ENCODE results near the gene CAMK2D. TPM values are rescaled to one million over a fixed set of nuclear protein-coding genes. Genes with fewer than 3 reads are reported as not detected.
A peak's percentile ranks its signal among the peaks of the same experiment; 100 is the strongest.

CAMK2D gene
- polyA plus RNA-seq, 3 donors: 10.4 to 30.6 (median 19.6) TPM

GRCh38 chr4:113559947-113560346 is 201.6 kb downstream of the CAMK2D start:
- Mint-ChIP-seq H3K4me3 (no peak overlapping the region), H3K27me3 (ENCODE audit: low read depth in 3 of 3) (peaks cover 13 to 27% (median 14%) of the 10 kb centered on the region in 3 donors), H3K36me3 (peaks cover 0 to 6% of the 10 kb centered on the region in 2 donors), H3K4me1 (peaks cover 39% of the 10 kb centered on the region), H3K27ac (no peak overlapping the region), H3K9me3 (no peaks in the 10 kb centered on the region)
- Histone ChIP-seq H2AFZ (ENCODE audit: insufficient read depth, low read depth, low read length, poor library complexity, severe bottlenecking) (no peak overlapping the region), H3K9me3 (replicated peaks in 1 of 2; ENCODE audit: control insufficient read depth in 1 of 2, insufficient read depth in 1 of 2, low read length in 2 of 2) (no peaks in the 10 kb centered on the region), H3K27me3 (ENCODE audit: control insufficient read depth in 2 of 2, insufficient read depth in 2 of 2, low read length in 2 of 2) (peaks cover 9 to 23% of the 10 kb centered on the region in 2 donors), H3K36me3 (replicated peaks in 1 of 2; ENCODE audit: control insufficient read depth in 1 of 2, insufficient read depth in 2 of 2, low read length in 2 of 2) (no peaks in the 10 kb centered on the region), H3K4me2 (replicated peaks; ENCODE audit: extremely low read depth, low read length, poor library complexity, severe bottlenecking) (no peak overlapping the region), H3K4me3 (replicated peaks in 1 of 3; ENCODE audit: low read depth in 2 of 3, low read length in 3 of 3) (no peak overlapping the region), H3K4me1 (ENCODE audit: control insufficient read depth in 1 of 2, insufficient read depth in 2 of 2, low read length in 2 of 2) (peaks cover 19 to 28% of the 10 kb centered on the region in 2 donors), H3K79me2 (ENCODE audit: insufficient read depth, low read length) (no peaks in the 10 kb centered on the region), H3K27ac (ENCODE audit: low read depth in 1 of 2, low read length in 2 of 2) (no peak overlapping the region), H4K20me1 (ENCODE audit: insufficient read depth, low read length) (peaks cover 44% of the 10 kb centered on the region), H3K9ac (ENCODE audit: insufficient read depth, low read length, poor library complexity, severe bottlenecking) (no peak overlapping the region)
- 80% methylated on average over 2 of the region's 5 CpGs for WGBS (ENCODE audit: insufficient coverage)
- DNase-seq: no peak
- TF ChIP-seq, protein P1, sequence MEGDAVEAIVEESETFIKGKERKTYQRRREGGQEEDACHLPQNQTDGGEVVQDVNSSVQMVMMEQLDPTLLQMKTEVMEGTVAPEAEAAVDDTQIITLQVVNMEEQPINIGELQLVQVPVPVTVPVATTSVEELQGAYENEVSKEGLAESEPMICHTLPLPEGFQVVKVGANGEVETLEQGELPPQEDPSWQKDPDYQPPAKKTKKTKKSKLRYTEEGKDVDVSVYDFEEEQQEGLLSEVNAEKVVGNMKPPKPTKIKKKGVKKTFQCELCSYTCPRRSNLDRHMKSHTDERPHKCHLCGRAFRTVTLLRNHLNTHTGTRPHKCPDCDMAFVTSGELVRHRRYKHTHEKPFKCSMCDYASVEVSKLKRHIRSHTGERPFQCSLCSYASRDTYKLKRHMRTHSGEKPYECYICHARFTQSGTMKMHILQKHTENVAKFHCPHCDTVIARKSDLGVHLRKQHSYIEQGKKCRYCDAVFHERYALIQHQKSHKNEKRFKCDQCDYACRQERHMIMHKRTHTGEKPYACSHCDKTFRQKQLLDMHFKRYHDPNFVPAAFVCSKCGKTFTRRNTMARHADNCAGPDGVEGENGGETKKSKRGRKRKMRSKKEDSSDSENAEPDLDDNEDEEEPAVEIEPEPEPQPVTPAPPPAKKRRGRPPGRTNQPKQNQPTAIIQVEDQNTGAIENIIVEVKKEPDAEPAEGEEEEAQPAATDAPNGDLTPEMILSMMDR (IDR thresholded peaks at IDR 0.05): no peak
- intact Hi-C loops (cut with micrococcal nuclease): loop anchor here in 1 of 2 donors (10.0 kb wide), 1 partner anchor 345 kb away; no protein-coding TSS in a partner anchor

DNA sequence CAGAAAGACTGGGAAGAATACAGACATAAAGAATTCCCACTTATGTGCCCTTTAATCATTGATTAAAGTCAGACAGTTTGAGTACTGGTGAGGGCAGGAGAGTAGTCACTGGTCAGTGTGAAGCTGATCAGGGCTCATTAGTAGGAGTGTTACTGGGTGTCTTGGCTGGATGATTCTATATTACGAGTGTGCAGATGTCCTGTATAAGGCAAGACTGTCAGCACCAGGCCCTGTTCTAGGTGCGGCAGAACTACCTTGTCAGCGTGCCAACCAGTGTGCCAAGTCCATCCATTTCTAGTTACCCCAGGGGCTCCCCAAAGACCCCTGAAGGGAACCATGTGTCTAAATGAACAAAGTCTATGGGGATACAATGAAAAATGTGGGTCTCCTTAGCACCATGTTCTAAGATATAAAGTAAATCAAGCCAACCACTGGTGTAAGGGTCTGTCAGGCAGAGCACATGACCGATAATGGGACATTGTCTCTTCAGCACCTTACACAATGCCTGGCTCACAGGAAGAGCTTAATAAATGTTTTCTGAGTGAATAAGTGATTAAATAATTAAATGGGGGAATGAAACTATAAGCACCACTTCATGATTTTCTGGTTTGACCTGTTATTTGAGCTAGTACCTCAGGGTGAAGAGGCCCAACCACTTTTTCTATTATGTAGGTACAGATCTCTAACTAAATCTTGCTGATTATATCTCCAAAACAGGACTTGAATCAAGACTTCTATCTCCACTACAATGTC is 205.0 kb downstream of the CAMK2D start:
- Histone ChIP-seq H3K4me3 (replicated peaks in 1 of 3; ENCODE audit: low read depth in 2 of 3, low read length in 3 of 3) (no peak overlapping the region), H3K4me1 (ENCODE audit: control insufficient read depth in 1 of 2, insufficient read depth in 2 of 2, low read length in 2 of 2) (peaks cover 11 to 13% of the 10 kb centered on the region in 2 donors), H3K9me3 (replicated peaks in 1 of 2; ENCODE audit: control insufficient read depth in 1 of 2, insufficient read depth in 1 of 2, low read length in 2 of 2) (no peaks in the 10 kb centered on the region), H3K36me3 (replicated peaks in 1 of 2; ENCODE audit: control insufficient read depth in 1 of 2, insufficient read depth in 2 of 2, low read length in 2 of 2) (no peaks in the 10 kb centered on the region), H2AFZ (ENCODE audit: insufficient read depth, low read depth, low read length, poor library complexity, severe bottlenecking) (no peak overlapping the region), H3K79me2 (ENCODE audit: insufficient read depth, low read length) (no peaks in the 10 kb centered on the region), H4K20me1 (ENCODE audit: insufficient read depth, low read length) (peaks cover 22% of the 10 kb centered on the region), H3K4me2 (replicated peaks; ENCODE audit: extremely low read depth, low read length, poor library complexity, severe bottlenecking) (no peak overlapping the region), H3K27me3 (ENCODE audit: control insufficient read depth in 2 of 2, insufficient read depth in 2 of 2, low read length in 2 of 2) (peaks cover 0 to 5% of the 10 kb centered on the region in 2 donors), H3K9ac (ENCODE audit: insufficient read depth, low read length, poor library complexity, severe bottlenecking) (no peak overlapping the region), H3K27ac (ENCODE audit: low read depth in 1 of 2, low read length in 2 of 2) (peak overlapping the region in 1 of 2 donors; percentile 4)
- peaks cover 24% of the 10 kb centered on the region for H3K4me1 Mint-ChIP-seq
- H3K4me3 Mint-ChIP-seq: no peak overlapping the region
- TF ChIP-seq, protein P1 (IDR thresholded peaks at IDR 0.05): no peak
- peak overlapping the region in 2 of 7 donors; percentile 13 to 59 for H3K27ac Mint-ChIP-seq
- no peak for DNase-seq
- no peaks in the 10 kb centered on the region for H3K9me3 Mint-ChIP-seq
- intact Hi-C loops (cut with micrococcal nuclease): loop anchor here in 1 of 2 donors (10.0 kb wide), 1 partner anchor 348 kb away; no protein-coding TSS in a partner anchor
- peaks cover 4 to 10% of the 10 kb centered on the region in 2 donors for H3K36me3 Mint-ChIP-seq
- H3K27me3 Mint-ChIP-seq (ENCODE audit: low read depth in 3 of 3): peaks cover 3 to 16% (median 3%) of the 10 kb centered on the region in 3 donors
- 71% methylated on average over 1 of the region's 4 CpGs for WGBS (ENCODE audit: insufficient coverage)

Measured in CD14-positive monocyte (primary cell).